K562 (cell line): ENCODE measurements around the gene SEC24B. TPM values are rescaled to one million over a fixed set of nuclear protein-coding genes. Genes with fewer than 3 reads are reported as not detected.

Experiments used
- ATAC-seq: fragments of 200-7000 bp; cut with Tn5 transposase; 3 replicates; pipeline ENCODE4 v1.9.1; 2020; ENCODE audit warnings: moderate library complexity
- BruUV-seq: library from RNA; stranded (reverse); fragments of 400-500 nt; replicated peaks from 2 replicates; lab custom pipeline; 2021; lab: Mats Ljungman, UMichigan
- CTCF ChIA-PET: fragments of 300-600 bp; formaldehyde crosslinking; extraction: SDS; loops from one replicate; lab custom pipeline; 2021; ENCODE audit warnings: low intra/inter-chr PET ratio; lab: Yijun Ruan, JAX
- POLR2A ChIA-PET: fragments of 300-600, 350-650 bp; sonication (Branson Sonifier 250); formaldehyde crosslinking; extraction: SDS; loops from one replicate; lab custom pipeline; 2021; ENCODE audit warnings: antibody characterized with exemption, inconsistent platforms; lab: Yijun Ruan, JAX
- DNase-seq, 4 experiments: peaks; one replicate each; pipeline versions ENCODE4 v3.0.0 to v3.0.0-alpha.2; 2011 to 2018; ENCODE audit warnings: low spot score in 3 of 4, mixed read lengths in 3 of 4; ENCODE audit errors: extremely low read depth in 1 of 4
- FAIRE-seq: peaks from 2 replicates; lab custom pipeline; 2011; peaks lifted over from hg19 to GRCh38; lab: Jason Lieb, UNC
- H2AFZ ChIP-seq: 2 replicates; pipeline ENCODE4 v1.6.0; 2011; ENCODE audit warnings: low read depth, low read length, control low read depth, inconsistent platforms
- H3K27ac ChIP-seq: fragments of 200-600 bp; 3 replicates; pipeline ENCODE4 v1.8.0; 2011; ENCODE audit warnings: low read depth, mild to moderate bottlenecking, control low read depth, inconsistent platforms, low read length, moderate library complexity, mixed read lengths; ENCODE audit errors: extremely low read depth
- H3K27me3 ChIP-seq, 2 experiments: fragments of 300-600 bp in 1 of 2; 2 replicates in 1 of 2; 3 replicates in 1 of 2; pipeline versions ENCODE4 v1.6.0 to v1.8.0; 2011; ENCODE audit warnings: inconsistent platforms in 2 of 2, low read length in 2 of 2, mild to moderate bottlenecking in 1 of 2, mixed read lengths in 1 of 2, moderate library complexity in 1 of 2; ENCODE audit not compliant: control insufficient read depth in 2 of 2, insufficient read depth in 2 of 2
- H3K36me3 ChIP-seq: fragments of 300-600 bp; 3 replicates; pipeline ENCODE4 v1.8.0; 2011; ENCODE audit warnings: mild to moderate bottlenecking, low read length, inconsistent platforms; ENCODE audit not compliant: control insufficient read depth, insufficient read depth
- H3K4me1 ChIP-seq, 2 experiments: fragments of 200-600 bp in 1 of 2; replicated peaks in 1 of 2; 2 replicates in 1 of 2; 3 replicates in 1 of 2; pipeline versions ENCODE4 v1.5.1 to v1.8.0; 2011; ENCODE audit warnings: inconsistent platforms in 2 of 2, low read length in 2 of 2, mild to moderate bottlenecking in 1 of 2, mixed read lengths in 1 of 2, moderate library complexity in 1 of 2; ENCODE audit not compliant: control insufficient read depth in 2 of 2, insufficient read depth in 2 of 2
- H3K4me2 ChIP-seq: 2 replicates; pipeline ENCODE4 v1.6.1; 2011; ENCODE audit warnings: low read length, control low read depth, inconsistent platforms, mixed read lengths; ENCODE audit not compliant: insufficient read depth
- H3K4me3 ChIP-seq: fragments of 200-600 bp; sonication (generic), shearing (Covaris generic); 2 replicates; pipeline ENCODE4 v1.5.1; 2016; ENCODE audit warnings: control low read depth, inconsistent platforms
- H3K79me2 ChIP-seq: fragments of 200-600 bp; 3 replicates; pipeline ENCODE4 v1.8.0; 2011; ENCODE audit warnings: low read length, inconsistent platforms; ENCODE audit not compliant: control insufficient read depth, insufficient read depth
- H3K9ac ChIP-seq, 2 experiments: 2 replicates each; pipeline versions ENCODE4 v1.6.0 to v1.6.1; 2011; ENCODE audit warnings: low read depth in 2 of 2, low read length in 2 of 2, control low read depth in 1 of 2, inconsistent platforms in 1 of 2, mild to moderate bottlenecking in 1 of 2, mixed read lengths in 1 of 2; ENCODE audit not compliant: insufficient read depth in 1 of 2
- H3K9me1 ChIP-seq: one replicate; pipeline ENCODE4 v1.6.0; 2011; ENCODE audit warnings: inconsistent platforms, mild to moderate bottlenecking, low read length, moderate library complexity; ENCODE audit not compliant: control insufficient read depth, insufficient read depth
- H3K9me3 ChIP-seq: replicated peaks from 2 replicates; pipeline ENCODE4 v1.5.1; 2011; ENCODE audit warnings: low read depth, low read length, inconsistent platforms; ENCODE audit not compliant: control insufficient read depth, insufficient read depth
- H4K20me1 ChIP-seq: replicated peaks from 2 replicates; pipeline ENCODE4 v1.6.1; 2011; ENCODE audit warnings: low read length, inconsistent platforms, mixed read lengths; ENCODE audit not compliant: control insufficient read depth, insufficient read depth
- ARID2 ChIP-seq: fragments of 450-650 bp; IDR thresholded peaks from 2 replicates; pipeline ENCODE4 v1.6.1; 2017; ENCODE audit warnings: antibody characterized with exemption, mild to moderate bottlenecking
- PHB ChIP-seq: fragments of 250-450 bp; sonication (Bioruptor Pico); IDR thresholded peaks from 2 replicates; pipeline ENCODE4 v1.5.0; 2021
- POU5F1 ChIP-seq: fragments of 150-350 bp; IDR thresholded peaks from 2 replicates; pipeline ENCODE4 v1.6.1; 2014; ENCODE audit warnings: borderline replicate concordance, low read length, low read depth, mild to moderate bottlenecking; ENCODE audit not compliant: partially characterized antibody
- PYGO2 ChIP-seq: fragments of 450-650 bp; IDR thresholded peaks from 2 replicates; pipeline ENCODE4 v1.6.1; 2016; ENCODE audit warnings: mild to moderate bottlenecking, missing genetic modification characterization, moderate library complexity, missing compliant biosample characterization
- ZNF75A ChIP-seq: fragments of 450-650 bp; formaldehyde crosslinking; IDR thresholded peaks from 2 replicates; pipeline ENCODE4 v1.4.0; 2020; ENCODE audit warnings: mild to moderate bottlenecking
- ZNF830 ChIP-seq: fragments of 250-450 bp; sonication (Bioruptor Pico); IDR thresholded peaks from 2 replicates; pipeline ENCODE4 v1.5.0; 2021; ENCODE audit warnings: mild to moderate bottlenecking
- WGBS: fragments of 100-300 bp; shearing (Covaris generic); methylation state at CpG from one replicate; pipeline ENCODE4 v1.1.6; 2016; ENCODE audit warnings: low coverage, mixed read lengths; ENCODE audit not compliant: insufficient coverage; ENCODE audit errors: missing lambda C conversion rate; 5-methylcytosine and 5-hydroxymethylcytosine counted together
- in situ Hi-C: fragments of 300-500 bp; cut with MboI; formaldehyde crosslinking; loops from 4 replicates; pipeline ENCODE4 v1.15.0; 2018; ENCODE audit warnings: inconsistent platforms, mixed read lengths
- intact Hi-C: fragments of 100-400 bp; cut with micrococcal nuclease; formaldehyde crosslinking; loops from 2 replicates; pipeline ENCODE4 v1.14.2; 2022
- polyA plus RNA-seq, 8 experiments: library from polyadenylated mRNA; depleted of rRNA in 4 of 8; stranded (reverse) in 5 of 8; unstranded in 3 of 8; fragments of >200 nt; fragmentation: Nextera tagmentation in 2 of 8; fragmentation: Illumina TruSeq in 1 of 8; extraction: Ambion mirVana in 2 of 8; extraction: Trizol in 1 of 8; gene quantifications; 2 replicates each; pipeline versions ENCODE4 v1.2.1 to v1.2.3, GENCODE V29; 2011 to 2014; ENCODE audit warnings: inconsistent platforms in 1 of 8, missing spikeins in 1 of 8
- total RNA-seq, 7 experiments: library from RNA; depleted of rRNA in 6 of 7; stranded (reverse); fragments of >200 nt in 6 of 7; fragmentation: Illumina TruSeq in 2 of 7; extraction: Trizol in 2 of 7; gene quantifications; 2 replicates each; pipeline versions ENCODE4 v1.2.1 to v1.2.3, GENCODE V29; 2011 to 2021; ENCODE audit warnings: low replicate concordance in 1 of 7
- TF ChIP-seq, protein P1 (sequence below): fragments of 250-450 bp; sonication (Bioruptor Pico); IDR thresholded peaks from 2 replicates; pipeline ENCODE4 v1.4.0; 2020; ENCODE audit warnings: borderline replicate concordance
- TF ChIP-seq, protein P2 (sequence below), 2 experiments: fragments of 450-650 bp in 1 of 2; sonication (generic) in 1 of 2; formaldehyde crosslinking in 1 of 2; IDR thresholded peaks in 1 of 2; conservative IDR thresholded peaks in 1 of 2; 2 replicates each; pipeline versions ENCODE4 v1.6.1 to v1.8.1; 2016 to 2023; ENCODE audit warnings: mild to moderate bottlenecking in 2 of 2, moderate library complexity in 2 of 2, inconsistent platforms in 1 of 2, missing genetic modification reagents in 1 of 2
- TF ChIP-seq, protein P3 (sequence below): fragments of 250-450 bp; sonication (Bioruptor Pico); IDR thresholded peaks from 2 replicates; pipeline ENCODE4 v1.5.0; 2021; ENCODE audit warnings: mild to moderate bottlenecking, moderate library complexity
- TF ChIP-seq, protein P4 (sequence below): fragments of 450-650 bp; conservative IDR thresholded peaks from 2 replicates; pipeline ENCODE4 v1.6.1; 2016; ENCODE audit warnings: missing genetic modification characterization, low read depth, mild to moderate bottlenecking, missing compliant biosample characterization, moderate library complexity

SEC24B gene
- total and polyA plus RNA-seq, 9 of the 15 experiments (the other 6 are each of a cell fraction or from before 2014, with no cell fraction given): 6.3 to 46.4 (median 17.1) TPM

DNA sequence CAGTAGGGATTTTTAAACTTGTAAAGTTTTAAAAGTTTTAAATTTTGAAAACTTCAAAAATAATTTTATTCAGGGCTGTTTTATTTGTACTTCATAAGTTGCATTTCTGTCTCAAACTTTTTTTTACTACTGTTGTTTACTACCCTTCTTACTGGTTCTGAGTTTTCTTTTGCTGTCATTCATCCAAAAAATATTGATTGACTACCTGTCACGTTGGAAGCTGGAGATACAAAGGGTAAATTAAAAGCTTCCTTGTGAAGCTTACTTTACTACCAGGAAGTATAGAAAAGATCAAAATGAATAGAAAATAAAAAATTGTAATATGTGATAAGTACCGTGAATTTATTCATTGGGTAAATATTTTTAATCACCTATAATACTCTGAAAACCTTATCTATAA is 77.1 kb downstream of the SEC24B start (continued):
- TF ChIP-seq, protein P1, sequence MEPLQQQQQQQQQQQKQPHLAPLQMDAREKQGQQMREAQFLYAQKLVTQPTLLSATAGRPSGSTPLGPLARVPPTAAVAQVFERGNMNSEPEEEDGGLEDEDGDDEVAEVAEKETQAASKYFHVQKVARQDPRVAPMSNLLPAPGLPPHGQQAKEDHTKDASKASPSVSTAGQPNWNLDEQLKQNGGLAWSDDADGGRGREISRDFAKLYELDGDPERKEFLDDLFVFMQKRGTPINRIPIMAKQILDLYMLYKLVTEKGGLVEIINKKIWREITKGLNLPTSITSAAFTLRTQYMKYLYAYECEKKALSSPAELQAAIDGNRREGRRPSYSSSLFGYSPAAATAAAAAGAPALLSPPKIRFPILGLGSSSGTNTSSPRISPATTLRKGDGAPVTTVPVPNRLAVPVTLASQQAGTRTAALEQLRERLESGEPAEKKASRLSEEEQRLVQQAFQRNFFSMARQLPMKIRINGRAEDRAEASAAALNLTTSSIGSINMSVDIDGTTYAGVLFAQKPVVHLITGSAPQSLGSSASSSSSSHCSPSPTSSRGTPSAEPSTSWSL (CRISPR knock-in tag): no peak
- TF ChIP-seq POU5F1 (no peak), ZNF830 (CRISPR knock-in tag) (no peak)
- TF ChIP-seq, protein P2, sequence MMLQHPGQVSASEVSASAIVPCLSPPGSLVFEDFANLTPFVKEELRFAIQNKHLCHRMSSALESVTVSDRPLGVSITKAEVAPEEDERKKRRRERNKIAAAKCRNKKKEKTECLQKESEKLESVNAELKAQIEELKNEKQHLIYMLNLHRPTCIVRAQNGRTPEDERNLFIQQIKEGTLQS (IDR thresholded peaks at IDR 0.05): no peak
- TF ChIP-seq, protein P2 (CRISPR knock-in tag; conservative IDR thresholded peaks at IDR 0.05): no peak

DNA sequence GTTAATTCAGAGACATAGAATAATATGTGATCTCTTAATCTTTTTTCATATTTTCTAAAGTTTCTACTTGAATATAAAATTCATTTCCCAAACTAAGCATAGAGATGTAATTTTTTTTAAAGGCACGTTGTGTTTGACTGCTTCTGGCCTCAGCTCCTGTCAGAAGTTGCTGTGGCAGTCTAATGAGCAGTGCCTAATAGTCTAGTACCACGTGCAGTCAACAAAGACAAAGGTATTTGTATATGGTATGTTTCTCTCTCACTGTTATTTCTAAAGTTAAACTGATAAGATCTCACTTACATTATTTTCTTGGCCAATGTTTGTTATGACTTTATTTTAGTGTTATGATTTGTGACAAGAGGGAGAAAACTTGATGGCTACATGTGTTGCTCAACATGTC is 77.8 kb downstream of the SEC24B start:
- intact Hi-C loops: no loop called here
- Histone ChIP-seq H3K4me1 (no peaks in the 10 kb centered on the region), H3K36me3 (peaks cover 55% of the 10 kb centered on the region; the same call in 2 of the 3 replicates), H3K27ac (no peak overlapping the region), H3K27me3 (no peaks in the 10 kb centered on the region), H3K9ac (no peak overlapping the region), H3K9me3 (no peaks in the 10 kb centered on the region), H3K79me2 (no peaks in the 10 kb centered on the region), H3K9me1 (no peaks in the 10 kb centered on the region), H4K20me1 (no peaks in the 10 kb centered on the region), H2AFZ (no peak overlapping the region), H3K4me3 (no peak overlapping the region), H3K4me2 (no peak overlapping the region)
- BruUV-seq: no TSS peak
- WGBS: 88% methylated on average over 2 of the region's 2 CpGs
- ATAC-seq (no peak), DNase-seq (no peak), FAIRE-seq (no peak)
- in situ Hi-C loops: no loop called here
- POLR2A ChIA-PET: interaction anchor here (0.6 kb wide), 1 partner anchor 210 kb away, joined by 5 read pairs; no protein-coding TSS in a partner anchor
- CTCF ChIA-PET: no interaction called here
- TF ChIP-seq, protein P3, sequence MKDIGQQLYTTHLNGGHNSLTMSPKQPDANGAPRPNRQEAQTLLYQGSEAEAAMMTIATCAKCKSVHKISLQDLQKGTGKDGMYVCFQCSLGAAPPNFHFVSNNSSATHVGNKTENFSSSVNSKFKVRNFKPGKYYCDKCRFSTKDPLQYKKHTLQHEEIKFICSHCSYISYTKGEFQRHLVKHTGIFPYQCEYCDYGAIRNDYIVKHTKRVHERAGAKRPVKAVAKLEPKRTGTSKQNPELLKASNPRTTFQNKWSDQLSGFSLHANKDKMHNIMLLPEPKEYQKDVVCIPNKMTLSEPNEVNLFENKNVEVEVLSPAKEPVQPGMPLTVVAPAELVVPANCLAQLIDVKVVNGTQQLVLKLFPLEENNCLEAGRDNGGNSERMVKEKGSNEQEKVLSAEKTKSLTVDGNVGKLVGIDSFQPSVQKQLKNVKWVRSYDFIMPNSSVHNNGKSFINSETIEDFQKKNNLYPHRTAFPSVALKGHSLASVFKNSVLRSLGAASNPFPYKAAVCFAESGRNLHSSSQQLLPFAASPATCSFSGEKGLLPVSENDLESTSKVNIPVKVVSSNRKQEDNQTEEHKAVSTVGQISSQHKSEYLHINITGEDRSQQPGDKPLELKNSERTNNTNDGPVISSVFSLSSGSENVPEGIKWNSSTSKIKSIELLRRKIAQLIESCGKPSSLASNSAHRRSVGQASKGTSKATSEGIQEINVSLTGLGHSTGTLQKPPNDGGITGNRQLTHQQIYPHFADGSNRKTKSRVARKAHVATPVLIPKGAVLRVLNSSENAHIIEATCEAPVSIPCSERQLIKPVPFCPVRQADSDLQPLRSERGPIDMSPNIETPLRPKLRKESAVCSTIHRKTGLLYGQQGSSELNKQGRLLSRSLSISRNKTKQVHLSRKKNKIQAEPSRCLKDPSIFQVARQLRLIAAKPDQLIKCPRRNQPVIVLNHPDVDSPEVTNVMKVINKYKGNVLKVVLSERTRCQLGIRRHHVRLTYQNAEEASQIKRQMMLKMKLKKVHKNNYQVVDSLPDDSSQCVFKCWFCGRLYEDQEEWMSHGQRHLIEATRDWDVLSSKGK (CRISPR knock-in tag): no peak
- no peak for TF ChIP-seq ZNF75A (CRISPR knock-in tag)
- no peak for TF ChIP-seq PYGO2 (tag)
- no peak for TF ChIP-seq ARID2
- TF ChIP-seq PHB (CRISPR knock-in tag): no peak
- TF ChIP-seq, protein P4, sequence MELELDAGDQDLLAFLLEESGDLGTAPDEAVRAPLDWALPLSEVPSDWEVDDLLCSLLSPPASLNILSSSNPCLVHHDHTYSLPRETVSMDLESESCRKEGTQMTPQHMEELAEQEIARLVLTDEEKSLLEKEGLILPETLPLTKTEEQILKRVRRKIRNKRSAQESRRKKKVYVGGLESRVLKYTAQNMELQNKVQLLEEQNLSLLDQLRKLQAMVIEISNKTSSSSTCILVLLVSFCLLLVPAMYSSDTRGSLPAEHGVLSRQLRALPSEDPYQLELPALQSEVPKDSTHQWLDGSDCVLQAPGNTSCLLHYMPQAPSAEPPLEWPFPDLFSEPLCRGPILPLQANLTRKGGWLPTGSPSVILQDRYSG: no peak
